K562 (cell line): ENCODE results near the gene SIK3. TPM values are rescaled to one million over a fixed set of nuclear protein-coding genes. Genes with fewer than 3 reads are reported as not detected.

Experiments
- ATAC-seq: fragments of 200-7000 bp; cut with Tn5 transposase; 3 replicates; pipeline ENCODE4 v1.9.1; 2020; ENCODE audit warnings: moderate library complexity
- BruUV-seq: library from RNA; stranded (reverse); fragments of 400-500 nt; replicated peaks from 2 replicates; lab custom pipeline; 2021; lab: Mats Ljungman, UMichigan
- CTCF ChIA-PET: fragments of 300-600 bp; formaldehyde crosslinking; extraction: SDS; loops from one replicate; lab custom pipeline; 2021; ENCODE audit warnings: low intra/inter-chr PET ratio; lab: Yijun Ruan, JAX
- POLR2A ChIA-PET: fragments of 300-600, 350-650 bp; sonication (Branson Sonifier 250); formaldehyde crosslinking; extraction: SDS; loops from one replicate; lab custom pipeline; 2021; ENCODE audit warnings: antibody characterized with exemption, inconsistent platforms; lab: Yijun Ruan, JAX
- DNase-seq, 4 experiments: peaks; one replicate each; pipeline versions ENCODE4 v3.0.0 to v3.0.0-alpha.2; 2011 to 2018; ENCODE audit warnings: low spot score in 3 of 4, mixed read lengths in 3 of 4; ENCODE audit errors: extremely low read depth in 1 of 4
- FAIRE-seq: peaks from 2 replicates; lab custom pipeline; 2011; peaks lifted over from hg19 to GRCh38; lab: Jason Lieb, UNC
- H2AFZ ChIP-seq: 2 replicates; pipeline ENCODE4 v1.6.0; 2011; ENCODE audit warnings: low read depth, low read length, control low read depth, inconsistent platforms
- H3K27ac ChIP-seq: fragments of 200-600 bp; 3 replicates; pipeline ENCODE4 v1.8.0; 2011; ENCODE audit warnings: low read depth, mild to moderate bottlenecking, control low read depth, inconsistent platforms, low read length, moderate library complexity, mixed read lengths; ENCODE audit errors: extremely low read depth
- H3K27me3 ChIP-seq, 2 experiments: fragments of 300-600 bp in 1 of 2; 2 replicates in 1 of 2; 3 replicates in 1 of 2; pipeline versions ENCODE4 v1.6.0 to v1.8.0; 2011; ENCODE audit warnings: inconsistent platforms in 2 of 2, low read length in 2 of 2, mild to moderate bottlenecking in 1 of 2, mixed read lengths in 1 of 2, moderate library complexity in 1 of 2; ENCODE audit not compliant: control insufficient read depth in 2 of 2, insufficient read depth in 2 of 2
- H3K36me3 ChIP-seq: fragments of 300-600 bp; 3 replicates; pipeline ENCODE4 v1.8.0; 2011; ENCODE audit warnings: mild to moderate bottlenecking, low read length, inconsistent platforms; ENCODE audit not compliant: control insufficient read depth, insufficient read depth
- H3K4me1 ChIP-seq, 2 experiments: fragments of 200-600 bp in 1 of 2; replicated peaks in 1 of 2; 2 replicates in 1 of 2; 3 replicates in 1 of 2; pipeline versions ENCODE4 v1.5.1 to v1.8.0; 2011; ENCODE audit warnings: inconsistent platforms in 2 of 2, low read length in 2 of 2, mild to moderate bottlenecking in 1 of 2, mixed read lengths in 1 of 2, moderate library complexity in 1 of 2; ENCODE audit not compliant: control insufficient read depth in 2 of 2, insufficient read depth in 2 of 2
- H3K4me2 ChIP-seq: 2 replicates; pipeline ENCODE4 v1.6.1; 2011; ENCODE audit warnings: low read length, control low read depth, inconsistent platforms, mixed read lengths; ENCODE audit not compliant: insufficient read depth
- H3K4me3 ChIP-seq: fragments of 200-600 bp; sonication (generic), shearing (Covaris generic); 2 replicates; pipeline ENCODE4 v1.5.1; 2016; ENCODE audit warnings: control low read depth, inconsistent platforms
- H3K79me2 ChIP-seq: fragments of 200-600 bp; 3 replicates; pipeline ENCODE4 v1.8.0; 2011; ENCODE audit warnings: low read length, inconsistent platforms; ENCODE audit not compliant: control insufficient read depth, insufficient read depth
- H3K9ac ChIP-seq, 2 experiments: 2 replicates each; pipeline versions ENCODE4 v1.6.0 to v1.6.1; 2011; ENCODE audit warnings: low read depth in 2 of 2, low read length in 2 of 2, control low read depth in 1 of 2, inconsistent platforms in 1 of 2, mild to moderate bottlenecking in 1 of 2, mixed read lengths in 1 of 2; ENCODE audit not compliant: insufficient read depth in 1 of 2
- H3K9me1 ChIP-seq: one replicate; pipeline ENCODE4 v1.6.0; 2011; ENCODE audit warnings: inconsistent platforms, mild to moderate bottlenecking, low read length, moderate library complexity; ENCODE audit not compliant: control insufficient read depth, insufficient read depth
- H3K9me3 ChIP-seq: replicated peaks from 2 replicates; pipeline ENCODE4 v1.5.1; 2011; ENCODE audit warnings: low read depth, low read length, inconsistent platforms; ENCODE audit not compliant: control insufficient read depth, insufficient read depth
- H4K20me1 ChIP-seq: replicated peaks from 2 replicates; pipeline ENCODE4 v1.6.1; 2011; ENCODE audit warnings: low read length, inconsistent platforms, mixed read lengths; ENCODE audit not compliant: control insufficient read depth, insufficient read depth
- ATF6 ChIP-seq: sonication (generic); formaldehyde crosslinking; IDR thresholded peaks from 2 replicates; pipeline ENCODE4 v1.4.0; 2020; ENCODE audit warnings: mild to moderate bottlenecking, missing genetic modification reagents
- BCOR ChIP-seq: fragments of 450-650 bp; IDR thresholded peaks from 2 replicates; pipeline ENCODE4 v1.6.1; 2016
- CBFB ChIP-seq: sonication (generic); formaldehyde crosslinking; IDR thresholded peaks from 2 replicates; pipeline ENCODE4 v1.4.0; 2020; ENCODE audit warnings: mild to moderate bottlenecking, missing genetic modification reagents
- DLX4 ChIP-seq: fragments of 250-450 bp; sonication (Bioruptor Pico); IDR thresholded peaks from 2 replicates; pipeline ENCODE4 v1.6.1; 2021; ENCODE audit warnings: mild to moderate bottlenecking
- EHMT2 ChIP-seq: fragments of 450-650 bp; IDR thresholded peaks from 2 replicates; pipeline ENCODE4 v1.6.1; 2018; ENCODE audit warnings: antibody characterized with exemption
- LEF1 ChIP-seq: fragments of 450-650 bp; IDR thresholded peaks from 2 replicates; pipeline ENCODE4 v1.6.1; 2016; ENCODE audit warnings: mild to moderate bottlenecking
- MXI1 ChIP-seq: IDR thresholded peaks from 2 replicates; pipeline ENCODE4 v1.6.1; 2011; ENCODE audit warnings: low read depth, mild to moderate bottlenecking, improper control_type of control experiment, low read length
- NFIC ChIP-seq: fragments of 450-650 bp; IDR thresholded peaks from 2 replicates; pipeline ENCODE4 v1.6.1; 2017; ENCODE audit warnings: mild to moderate bottlenecking, inconsistent platforms
- NR2C1 ChIP-seq, 2 experiments: fragments of 450-650 bp; IDR thresholded peaks; 2 replicates each; pipeline ENCODE4 v1.6.1; 2017; ENCODE audit warnings: mild to moderate bottlenecking in 2 of 2, antibody characterized with exemption in 1 of 2, inconsistent platforms in 1 of 2, missing compliant biosample characterization in 1 of 2, missing genetic modification characterization in 1 of 2
- PHF8 ChIP-seq: fragments of 200-600 bp; sonication (generic); IDR thresholded peaks from 2 replicates; pipeline ENCODE4 v1.6.1; 2012; ENCODE audit warnings: mixed run types, mild to moderate bottlenecking, inconsistent platforms, low read length, moderate library complexity, borderline replicate concordance
- POU5F1 ChIP-seq: fragments of 150-350 bp; IDR thresholded peaks from 2 replicates; pipeline ENCODE4 v1.6.1; 2014; ENCODE audit warnings: borderline replicate concordance, low read length, low read depth, mild to moderate bottlenecking; ENCODE audit not compliant: partially characterized antibody
- ZBTB17 ChIP-seq: fragments of 450-650 bp; formaldehyde crosslinking; IDR thresholded peaks from 2 replicates; pipeline ENCODE4 v1.4.0; 2020; ENCODE audit warnings: mild to moderate bottlenecking
- ZFP36 ChIP-seq: fragments of 150-350 bp; IDR thresholded peaks from 2 replicates; pipeline ENCODE4 v1.6.1; 2018; ENCODE audit warnings: low read length, low read depth; ENCODE audit not compliant: partially characterized antibody
- WGBS: fragments of 100-300 bp; shearing (Covaris generic); methylation state at CpG from one replicate; pipeline ENCODE4 v1.1.6; 2016; ENCODE audit warnings: low coverage, mixed read lengths; ENCODE audit not compliant: insufficient coverage; ENCODE audit errors: missing lambda C conversion rate; 5-methylcytosine and 5-hydroxymethylcytosine counted together
- in situ Hi-C: fragments of 300-500 bp; cut with MboI; formaldehyde crosslinking; loops from 4 replicates; pipeline ENCODE4 v1.15.0; 2018; ENCODE audit warnings: inconsistent platforms, mixed read lengths
- intact Hi-C: fragments of 100-400 bp; cut with micrococcal nuclease; formaldehyde crosslinking; loops from 2 replicates; pipeline ENCODE4 v1.14.2; 2022
- polyA plus RNA-seq, 8 experiments: library from polyadenylated mRNA; depleted of rRNA in 4 of 8; stranded (reverse) in 5 of 8; unstranded in 3 of 8; fragments of >200 nt; fragmentation: Nextera tagmentation in 2 of 8; fragmentation: Illumina TruSeq in 1 of 8; extraction: Ambion mirVana in 2 of 8; extraction: Trizol in 1 of 8; gene quantifications; 2 replicates each; pipeline versions ENCODE4 v1.2.1 to v1.2.3, GENCODE V29; 2011 to 2014; ENCODE audit warnings: inconsistent platforms in 1 of 8, missing spikeins in 1 of 8
- total RNA-seq, 7 experiments: library from RNA; depleted of rRNA in 6 of 7; stranded (reverse); fragments of >200 nt in 6 of 7; fragmentation: Illumina TruSeq in 2 of 7; extraction: Trizol in 2 of 7; gene quantifications; 2 replicates each; pipeline versions ENCODE4 v1.2.1 to v1.2.3, GENCODE V29; 2011 to 2021; ENCODE audit warnings: low replicate concordance in 1 of 7
- TF ChIP-seq, protein P1 (sequence below), 2 experiments: fragments of 150-350 bp in 1 of 2; IDR thresholded peaks; 2 replicates each; pipeline ENCODE4 v1.6.1; 2012 to 2016; ENCODE audit warnings: low read depth in 2 of 2, low read length in 2 of 2, mild to moderate bottlenecking in 1 of 2, moderate library complexity in 1 of 2

SIK3 gene
- total and polyA plus RNA-seq, 9 of the 15 experiments (the other 6 are each of a cell fraction or from before 2014, with no cell fraction given): 1.6 to 21.6 (median 8.0) TPM

GRCh38 chr11:116825854-116826750 lies 272.1 kb downstream of the SIK3 start:
- DNase-seq: no peak
- ATAC-seq: no peak
- WGBS: 39% methylated on average over 18 of the region's 22 CpGs
- TF ChIP-seq BCOR (peak; percentile 36; the same call in 1 of the 2 replicates), NR2C1 (IDR thresholded peaks at IDR 0.05) (no peak), NR2C1 (tag; IDR thresholded peaks at IDR 0.05) (no peak), PHF8 (no peak), DLX4 (CRISPR knock-in tag) (no peak), LEF1 (no peak), ZFP36 (peak; percentile 64), ATF6 (CRISPR knock-in tag) (no peak), CBFB (CRISPR knock-in tag) (no peak), ZBTB17 (CRISPR knock-in tag) (no peak), POU5F1 (no peak), EHMT2 (no peak), MXI1 (no peak), NFIC (no peak)
- TF ChIP-seq, protein P1, sequence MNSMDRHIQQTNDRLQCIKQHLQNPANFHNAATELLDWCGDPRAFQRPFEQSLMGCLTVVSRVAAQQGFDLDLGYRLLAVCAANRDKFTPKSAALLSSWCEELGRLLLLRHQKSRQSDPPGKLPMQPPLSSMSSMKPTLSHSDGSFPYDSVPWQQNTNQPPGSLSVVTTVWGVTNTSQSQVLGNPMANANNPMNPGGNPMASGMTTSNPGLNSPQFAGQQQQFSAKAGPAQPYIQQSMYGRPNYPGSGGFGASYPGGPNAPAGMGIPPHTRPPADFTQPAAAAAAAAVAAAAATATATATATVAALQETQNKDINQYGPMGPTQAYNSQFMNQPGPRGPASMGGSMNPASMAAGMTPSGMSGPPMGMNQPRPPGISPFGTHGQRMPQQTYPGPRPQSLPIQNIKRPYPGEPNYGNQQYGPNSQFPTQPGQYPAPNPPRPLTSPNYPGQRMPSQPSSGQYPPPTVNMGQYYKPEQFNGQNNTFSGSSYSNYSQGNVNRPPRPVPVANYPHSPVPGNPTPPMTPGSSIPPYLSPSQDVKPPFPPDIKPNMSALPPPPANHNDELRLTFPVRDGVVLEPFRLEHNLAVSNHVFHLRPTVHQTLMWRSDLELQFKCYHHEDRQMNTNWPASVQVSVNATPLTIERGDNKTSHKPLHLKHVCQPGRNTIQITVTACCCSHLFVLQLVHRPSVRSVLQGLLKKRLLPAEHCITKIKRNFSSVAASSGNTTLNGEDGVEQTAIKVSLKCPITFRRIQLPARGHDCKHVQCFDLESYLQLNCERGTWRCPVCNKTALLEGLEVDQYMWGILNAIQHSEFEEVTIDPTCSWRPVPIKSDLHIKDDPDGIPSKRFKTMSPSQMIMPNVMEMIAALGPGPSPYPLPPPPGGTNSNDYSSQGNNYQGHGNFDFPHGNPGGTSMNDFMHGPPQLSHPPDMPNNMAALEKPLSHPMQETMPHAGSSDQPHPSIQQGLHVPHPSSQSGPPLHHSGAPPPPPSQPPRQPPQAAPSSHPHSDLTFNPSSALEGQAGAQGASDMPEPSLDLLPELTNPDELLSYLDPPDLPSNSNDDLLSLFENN (IDR thresholded peaks at IDR 0.05; ENCODE audit: low read depth in 2 of 2, low read length in 2 of 2): no peak
- in situ Hi-C loops (no loop called here), intact Hi-C loops (no loop called here)
- H3K27ac ChIP-seq: no peak overlapping the region
- H3K9ac ChIP-seq: no peak overlapping the region
- H3K4me3 ChIP-seq: no peak overlapping the region
- H3K4me1 ChIP-seq: peaks cover 8 to 34% of the 10 kb centered on the region in 2 experiments; a peak in 4 of 5 replicates
- no peak for FAIRE-seq
- H3K9me1 ChIP-seq: no peaks in the 10 kb centered on the region
- peaks cover 0 to 6% of the 10 kb centered on the region in 2 experiments; a peak in 1 of 5 replicates for H3K27me3 ChIP-seq
- no peaks in the 10 kb centered on the region for H3K9me3 ChIP-seq
- no peaks in the 10 kb centered on the region for H4K20me1 ChIP-seq
- no peak overlapping the region; the same call in 1 of the 2 replicates for H3K4me2 ChIP-seq
- BruUV-seq: no TSS peak
- H3K79me2 ChIP-seq: no peaks in the 10 kb centered on the region
- POLR2A ChIA-PET: interaction anchor here (1.0 kb wide), 1 partner anchor 83 kb away, joined by 3 read pairs; no protein-coding TSS in a partner anchor
- H2AFZ ChIP-seq: no peak overlapping the region; the same call in 1 of the 2 replicates
- CTCF ChIA-PET: no interaction called here
- H3K36me3 ChIP-seq: no peaks in the 10 kb centered on the region
